Type B pancreatic cell (in vitro differentiated cells): ENCODE results near the gene CDKL1. TPM values are rescaled to one million over a fixed set of nuclear protein-coding genes. Genes with fewer than 3 reads are reported as not detected.
"Not testable (repeated sequence)": the region's sequence is repeated elsewhere in the genome, so short reads cannot be mapped to it uniquely, and the experiment has no call there.

ENCODE experiments used
- DNase-seq: peaks from one replicate; pipeline ENCODE4 v3.0.0; 2021; ENCODE audit warnings: mixed read lengths; ENCODE audit not compliant: unreplicated experiment; ENCODE audit errors: extremely low spot score
- H3K27ac Mint-ChIP-seq: 2 replicates; pipeline ENCODE4 v1.8.0; 2021; ENCODE audit warnings: mild to moderate bottlenecking, mixed read lengths
- H3K27me3 Mint-ChIP-seq: 2 replicates; pipeline ENCODE4 v1.8.0; 2021; ENCODE audit warnings: mixed read lengths
- H3K36me3 Mint-ChIP-seq: 2 replicates; pipeline ENCODE4 v1.8.0; 2021; ENCODE audit warnings: mixed read lengths
- H3K4me1 Mint-ChIP-seq: one replicate; pipeline ENCODE4 v1.8.0; 2021; ENCODE audit warnings: mixed read lengths; ENCODE audit not compliant: unreplicated experiment
- H3K4me3 Mint-ChIP-seq: 2 replicates; pipeline ENCODE4 v1.8.0; 2021; ENCODE audit warnings: mild to moderate bottlenecking, mixed read lengths
- H3K9me3 Mint-ChIP-seq: 2 replicates; pipeline ENCODE4 v1.8.0; 2021; ENCODE audit warnings: mixed read lengths
- CTCF ChIP-seq: fragments of 200-600 bp; sonication (generic); conservative IDR thresholded peaks from 2 replicates; pipeline ENCODE4 v1.5.0; 2021; ENCODE audit warnings: antibody characterized with exemption, mild to moderate bottlenecking
- total RNA-seq: library from RNA; stranded (reverse); gene quantifications from 2 replicates; pipeline ENCODE4 v1.2.1, GENCODE V29; 2021; ENCODE audit warnings: low replicate concordance

The CDKL1 gene
- total RNA-seq, 1 donor from 2014 or later, result 3.4 TPM

DNA sequence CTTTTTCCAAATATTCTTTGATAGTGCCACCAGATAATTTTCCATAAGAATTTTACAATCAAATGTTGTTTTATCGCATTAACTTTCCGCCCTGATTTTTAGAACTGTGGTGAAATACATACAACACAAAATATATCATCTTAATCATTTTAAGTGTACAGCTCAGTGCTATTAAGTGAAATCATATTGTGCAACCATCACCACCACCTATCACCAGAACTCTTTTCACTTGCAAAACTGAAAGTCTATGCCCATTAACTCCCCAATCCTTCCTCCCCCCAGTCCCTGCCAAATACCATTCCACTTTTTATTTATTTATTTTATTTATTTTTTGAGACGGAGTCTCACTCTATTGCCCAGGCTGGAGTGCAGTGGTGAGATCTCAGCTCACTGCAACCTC lies 36.6 kb downstream of the CDKL1 start:
- no peak for TF ChIP-seq CTCF
- no peaks in the 10 kb centered on the region for H3K4me1 Mint-ChIP-seq
- H3K27ac Mint-ChIP-seq, result no peak overlapping the region
- H3K9me3 Mint-ChIP-seq, result no peaks in the 10 kb centered on the region
- no peak overlapping the region for H3K4me3 Mint-ChIP-seq
- H3K27me3 Mint-ChIP-seq, result no peaks in the 10 kb centered on the region
- no peaks in the 10 kb centered on the region for H3K36me3 Mint-ChIP-seq
- DNase-seq, result no peak

DNA sequence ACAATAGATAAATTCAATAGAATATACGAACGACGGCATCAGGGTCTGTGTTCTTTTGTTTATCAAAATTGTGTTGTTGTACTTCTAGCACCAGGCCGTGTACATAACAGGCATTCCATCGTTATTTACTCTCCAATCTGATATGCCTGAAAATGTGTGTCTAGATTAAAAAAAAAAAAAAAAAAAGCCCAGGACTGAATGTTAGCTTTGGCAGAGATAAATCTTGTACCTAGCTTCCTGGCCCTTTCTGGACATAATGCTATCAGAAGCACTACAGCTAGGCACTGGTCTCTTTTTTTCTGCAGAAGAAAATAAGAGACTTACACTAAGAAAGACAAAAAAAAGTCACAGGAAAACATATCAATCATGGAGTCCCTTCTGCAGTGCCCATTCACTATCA lies 37.0 kb downstream of the CDKL1 start:
- no peak for TF ChIP-seq CTCF
- Mint-ChIP-seq H3K4me3 (no peak overlapping the region), H3K9me3 (no peaks in the 10 kb centered on the region), H3K27me3 (no peaks in the 10 kb centered on the region), H3K36me3 (no peaks in the 10 kb centered on the region), H3K4me1 (no peaks in the 10 kb centered on the region), H3K27ac (no peak overlapping the region)
- no peak for DNase-seq

DNA sequence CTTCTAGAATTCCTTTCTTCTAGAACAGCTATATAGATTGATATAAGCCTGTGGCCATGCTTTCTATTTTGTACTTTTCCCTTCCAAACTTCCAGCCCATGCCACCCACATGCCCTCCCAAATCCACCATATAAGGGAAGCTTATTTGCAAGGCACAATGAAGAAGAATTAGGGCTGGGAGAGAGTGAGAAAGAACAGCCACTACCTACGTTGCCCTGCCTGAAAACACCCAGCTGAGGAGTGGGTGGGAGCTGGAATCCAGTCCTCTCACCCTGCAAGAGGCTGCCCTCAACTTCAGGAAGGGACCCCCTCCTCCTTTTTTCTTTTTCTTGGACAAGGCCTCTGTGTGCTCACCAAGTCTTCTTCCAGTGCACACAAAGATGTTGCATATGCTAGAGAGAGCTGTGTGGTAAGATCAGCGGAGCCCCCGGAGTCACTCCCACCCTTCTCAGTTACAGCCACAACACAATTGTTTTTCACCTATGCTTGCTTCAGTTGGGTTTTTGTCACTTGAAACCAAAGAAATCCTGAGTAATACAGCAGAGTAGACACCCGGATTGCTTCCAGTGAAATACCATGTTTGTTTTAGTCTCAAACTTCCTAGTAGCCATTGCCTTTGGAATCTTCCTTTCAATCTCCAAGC lies 38.8 kb downstream of the CDKL1 start:
- no peaks in the 10 kb centered on the region for H3K27me3 Mint-ChIP-seq
- H3K36me3 Mint-ChIP-seq, result no peaks in the 10 kb centered on the region
- no peaks in the 10 kb centered on the region for H3K9me3 Mint-ChIP-seq
- no peak for TF ChIP-seq CTCF
- H3K27ac Mint-ChIP-seq, result no peak overlapping the region
- H3K4me3 Mint-ChIP-seq, result no peak overlapping the region
- no peak for DNase-seq
- H3K4me1 Mint-ChIP-seq, result peaks cover 5% of the 10 kb centered on the region

- DNase-seq, result no peak
- Mint-ChIP-seq H3K4me1 (peaks cover 5% of the 10 kb centered on the region), H3K4me3 (no peak overlapping the region), H3K9me3 (no peaks in the 10 kb centered on the region), H3K36me3 (no peaks in the 10 kb centered on the region), H3K27ac (no peak overlapping the region), H3K27me3 (no peaks in the 10 kb centered on the region)
- TF ChIP-seq CTCF, result no peak
These were observed 39.6 kb downstream of the CDKL1 start for GRCh38 chr14:50357124-50357523.

- not testable (repeated sequence) for H3K27me3 Mint-ChIP-seq, DNase-seq, H3K27ac Mint-ChIP-seq, H3K9me3 Mint-ChIP-seq, H3K4me3 Mint-ChIP-seq, H3K4me1 Mint-ChIP-seq, H3K36me3 Mint-ChIP-seq
These were observed 40.4 kb downstream of the CDKL1 start for GRCh38 chr14:50356283-50356682.

DNA sequence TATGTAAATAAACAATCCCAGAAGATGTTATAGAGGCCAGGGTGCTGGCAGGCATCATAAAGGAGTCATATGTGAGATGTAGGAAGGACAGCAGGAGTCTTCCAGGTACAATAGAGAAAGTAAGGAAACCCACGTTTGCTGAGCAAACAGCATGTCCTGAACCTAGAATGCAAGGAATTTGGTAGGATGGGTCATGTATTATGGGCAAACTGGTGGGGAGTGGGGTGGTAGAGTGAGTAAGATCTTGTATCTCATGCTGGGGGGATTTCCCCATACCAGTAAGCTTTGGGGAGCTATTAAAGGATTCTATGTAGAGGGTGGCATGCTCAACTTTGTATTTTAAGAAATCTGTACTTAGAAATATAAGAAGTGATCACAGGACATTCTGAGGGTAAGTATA lies 41.0 kb downstream of the CDKL1 start:
- TF ChIP-seq CTCF, result no peak
- Mint-ChIP-seq H3K36me3 (no peaks in the 10 kb centered on the region), H3K27me3 (no peaks in the 10 kb centered on the region), H3K9me3 (no peaks in the 10 kb centered on the region), H3K27ac (no peak overlapping the region), H3K4me3 (no peak overlapping the region), H3K4me1 (peaks cover 5% of the 10 kb centered on the region)
- no peak for DNase-seq
